IMR-90 (cell line): ENCODE results near the gene DEAF1. TPM values are rescaled to one million over a fixed set of nuclear protein-coding genes. Genes with fewer than 3 reads are reported as not detected.

Experiments
- ATAC-seq: fragments of 200-7000 bp; cut with Tn5 transposase; 2 replicates; pipeline ENCODE4 v1.9.1; 2020; ENCODE audit warnings: low read depth, mild to moderate bottlenecking, moderate library complexity
- BruUV-seq: library from RNA; stranded (reverse); fragments of 400-500 nt; replicated peaks from 2 replicates; lab custom pipeline; 2021; lab: Mats Ljungman, UMichigan
- CTCF ChIA-PET: fragments of 300-600 bp; formaldehyde crosslinking; extraction: SDS; loops from one replicate; lab custom pipeline; 2021; ENCODE audit warnings: antibody characterized with exemption; lab: Yijun Ruan, JAX
- POLR2A ChIA-PET: fragments of 300-600 bp; sonication (Branson Sonifier 250); formaldehyde crosslinking; loops from one replicate; lab custom pipeline; 2022; ENCODE audit warnings: antibody characterized with exemption; ENCODE audit not compliant: unreplicated experiment; lab: Charles Lee
- DNase-seq: peaks from one replicate; pipeline ENCODE4 v3.0.0; 2013
- H2AFZ ChIP-seq: replicated peaks from 2 replicates; pipeline ENCODE3; 2013; ENCODE audit warnings: low read length, mild to moderate bottlenecking; ENCODE audit not compliant: poor library complexity
- H2AK5ac ChIP-seq: 2 replicates; pipeline ENCODE4 v1.6.1; 2013; ENCODE audit warnings: low read depth, low read length, inconsistent platforms
- H2AK9ac ChIP-seq: replicated peaks from 2 replicates; pipeline ENCODE3; 2013; ENCODE audit warnings: mild to moderate bottlenecking, low read depth, low read length, moderate library complexity; ENCODE audit not compliant: poor library complexity
- H2BK120ac ChIP-seq: 2 replicates; pipeline ENCODE4 v1.6.1; 2013; ENCODE audit warnings: low read depth, low read length, inconsistent platforms
- H2BK15ac ChIP-seq: 3 replicates; pipeline ENCODE4 v1.6.1; 2013; ENCODE audit warnings: low read depth, low read length, inconsistent platforms
- H2BK20ac ChIP-seq: 2 replicates; pipeline ENCODE4 v1.6.1; 2013; ENCODE audit warnings: low read depth, mild to moderate bottlenecking, inconsistent platforms, low read length, moderate library complexity
- H2BK5ac ChIP-seq: 2 replicates; pipeline ENCODE4 v1.6.1; 2013; ENCODE audit warnings: mild to moderate bottlenecking, low read depth, low read length, inconsistent platforms; ENCODE audit not compliant: poor library complexity, severe bottlenecking
- H3K14ac ChIP-seq: replicated peaks from 2 replicates; pipeline ENCODE4 v1.6.1; 2013; ENCODE audit warnings: low read depth, low read length, inconsistent platforms
- H3K18ac ChIP-seq: 2 replicates; pipeline ENCODE4 v1.6.1; 2013; ENCODE audit warnings: low read depth, low read length, control low read depth
- H3K23ac ChIP-seq: 2 replicates; pipeline ENCODE4 v1.6.1; 2013; ENCODE audit warnings: low read depth, low read length, inconsistent platforms
- H3K27ac ChIP-seq: 2 replicates; pipeline ENCODE4 v1.5.1; 2013; ENCODE audit warnings: mild to moderate bottlenecking, control low read depth, low read length; ENCODE audit not compliant: insufficient read depth
- H3K27me3 ChIP-seq: 2 replicates; pipeline ENCODE4 v1.6.1; 2013; ENCODE audit warnings: low read length; ENCODE audit not compliant: control insufficient read depth, insufficient read depth
- H3K36me3 ChIP-seq: 2 replicates; pipeline ENCODE4 v1.6.1; 2013; ENCODE audit warnings: low read length, mixed read lengths; ENCODE audit not compliant: control insufficient read depth, insufficient read depth
- H3K4ac ChIP-seq: 2 replicates; pipeline ENCODE4 v1.6.1; 2013; ENCODE audit warnings: low read depth, low read length, inconsistent platforms
- H3K4me1 ChIP-seq: 2 replicates; pipeline ENCODE4 v1.6.1; 2013; ENCODE audit warnings: low read length, mixed read lengths; ENCODE audit not compliant: control insufficient read depth, insufficient read depth
- H3K4me2 ChIP-seq: 2 replicates; pipeline ENCODE4 v1.6.1; 2013; ENCODE audit warnings: low read depth, mild to moderate bottlenecking, control low read depth, low read length, moderate library complexity
- H3K4me3 ChIP-seq: 2 replicates; pipeline ENCODE4 v1.5.1; 2013; ENCODE audit warnings: low read depth, mild to moderate bottlenecking, control low read depth, low read length, moderate library complexity; ENCODE audit not compliant: insufficient read depth
- H3K56ac ChIP-seq: 2 replicates; pipeline ENCODE4 v1.6.1; 2013; ENCODE audit warnings: low read length, inconsistent platforms; ENCODE audit not compliant: insufficient read depth; ENCODE audit errors: extremely low read depth
- H3K79me1 ChIP-seq, 2 experiments: 2 replicates each; pipeline ENCODE4 v1.6.1; 2013; ENCODE audit warnings: low read length in 2 of 2, inconsistent platforms in 1 of 2, low read depth in 1 of 2
- H3K9ac ChIP-seq: 2 replicates; pipeline ENCODE4 v1.6.1; 2013; ENCODE audit warnings: low read depth, low read length, control low read depth
- H3K9me1 ChIP-seq: 2 replicates; pipeline ENCODE4 v1.6.1; 2013; ENCODE audit warnings: low read length, inconsistent platforms; ENCODE audit not compliant: insufficient read depth
- H3K9me3 ChIP-seq: 2 replicates; pipeline ENCODE4 v1.6.1; 2013; ENCODE audit warnings: low read length; ENCODE audit not compliant: control insufficient read depth, insufficient read depth
- H4K20me1 ChIP-seq: 2 replicates; pipeline ENCODE4 v1.6.1; 2013; ENCODE audit warnings: low read length, inconsistent platforms; ENCODE audit not compliant: insufficient read depth
- H4K5ac ChIP-seq: 2 replicates; pipeline ENCODE4 v1.6.1; 2013; ENCODE audit warnings: mild to moderate bottlenecking, low read depth, low read length, control low read depth
- H4K8ac ChIP-seq, 2 experiments: 2 replicates each; pipeline ENCODE4 v1.6.1; 2013; ENCODE audit warnings: low read depth in 2 of 2, low read length in 2 of 2, control low read depth in 1 of 2, inconsistent platforms in 1 of 2
- H4K91ac ChIP-seq: 2 replicates; pipeline ENCODE4 v1.6.1; 2013; ENCODE audit warnings: low read depth, low read length, inconsistent platforms; ENCODE audit not compliant: insufficient read depth
- RAD21 ChIP-seq: IDR thresholded peaks from 2 replicates; pipeline ENCODE4 v1.6.1; 2012; ENCODE audit warnings: low read length, improper control_type of control experiment
- WGBS, 2 experiments: methylation state at CpG; one replicate each; pipeline versions ENCODE4 v1.1.5 to v1.1.7; 2013; ENCODE audit warnings: missing lambda C conversion rate in 2 of 2; ENCODE audit not compliant: insufficient read length in 1 of 2; ENCODE audit errors: extremely low coverage in 2 of 2; 5-methylcytosine and 5-hydroxymethylcytosine counted together
- dilution Hi-C: fragments of 300-500 bp; cut with HindIII; formaldehyde crosslinking; loops from one replicate; pipeline ENCODE4 v1.14.3; 2018; ENCODE audit warnings: low sequenced_read_pairs; ENCODE audit not compliant: unreplicated experiment
- in situ Hi-C: fragments of 300-500 bp; cut with MboI; formaldehyde crosslinking; loops from 3 replicates; pipeline ENCODE4 v1.14.3; 2019; ENCODE audit warnings: low sequenced_read_pairs, inconsistent platforms, mixed read lengths
- intact Hi-C: fragments of 100-400 bp; cut with micrococcal nuclease; formaldehyde crosslinking; loops from 2 replicates; pipeline ENCODE4 v1.10.0; 2022
- polyA plus RNA-seq, 3 experiments: library from polyadenylated mRNA; depleted of rRNA; stranded (reverse); fragments of >200 nt; gene quantifications; 2 replicates each; pipeline ENCODE4 v1.2.3, GENCODE V29; 2012; ENCODE audit warnings: low replicate concordance in 1 of 3
- total RNA-seq: library from RNA; depleted of rRNA; stranded (reverse); fragments of >200 nt; gene quantifications from 2 replicates; pipeline ENCODE4 v1.2.3, GENCODE V29; 2012

Gene DEAF1
- total and polyA plus RNA-seq, 2 of the 4 experiments (the other 2 are of a cell fraction): 22.9 to 31.6 TPM

- Histone ChIP-seq H3K56ac (no peak overlapping the region), H3K9me1 (no peaks in the 10 kb centered on the region), H3K27me3 (no peaks in the 10 kb centered on the region), H4K5ac (no peak overlapping the region), H4K8ac (no peak overlapping the region), H3K4me1 (no peaks in the 10 kb centered on the region), H3K4me2 (no peak overlapping the region), H3K23ac (no peak overlapping the region), H3K4ac (no peak overlapping the region), H4K91ac (no peak overlapping the region), H3K14ac (no peak overlapping the region), H3K18ac (no peak overlapping the region), H2BK15ac (no peak overlapping the region), H2BK20ac (no peak overlapping the region), H2AFZ (no peak overlapping the region), H2AK9ac (no peak overlapping the region), H2BK5ac (no peak overlapping the region), H3K9me3 (no peaks in the 10 kb centered on the region), H3K79me1 (peaks cover 11 to 35% of the 10 kb centered on the region in 2 experiments), H3K27ac (no peak overlapping the region), H3K36me3 (peaks cover 76% of the 10 kb centered on the region), H3K9ac (no peak overlapping the region), H4K20me1 (peaks cover 8% of the 10 kb centered on the region), H2BK120ac (no peak overlapping the region), H2AK5ac (no peak overlapping the region), H3K4me3 (no peak overlapping the region)
- ATAC-seq (no peak), DNase-seq (no peak)
- POLR2A ChIA-PET: no interaction called here
- in situ Hi-C loops (no loop called here), intact Hi-C loops (no loop called here), dilution Hi-C loops (no loop called here)
- CTCF ChIA-PET: no interaction called here
- WGBS, 2 experiments: 92% methylated on average over 11 of the region's 23 CpGs; no CpG with 5 or more reads in 1 of the 2 experiments
- BruUV-seq: no TSS peak
- no peak for TF ChIP-seq RAD21
Measured at GRCh38 chr11:601573-602245, 93.3 kb downstream of the DEAF1 start.
